22Rv1 (cell line): ENCODE results near the gene DRD2.

Experiments used
- CTCF ChIP-seq: fragments of 450-650 bp; IDR thresholded peaks from 2 replicates; pipeline ENCODE4 v1.5.1; 2017; ENCODE audit warnings: mild to moderate bottlenecking
- ZFX ChIP-seq: fragments of 450-650 bp; IDR thresholded peaks from 2 replicates; pipeline ENCODE4 v1.6.1; 2017; ENCODE audit warnings: antibody characterized with exemption, borderline replicate concordance

DNA sequence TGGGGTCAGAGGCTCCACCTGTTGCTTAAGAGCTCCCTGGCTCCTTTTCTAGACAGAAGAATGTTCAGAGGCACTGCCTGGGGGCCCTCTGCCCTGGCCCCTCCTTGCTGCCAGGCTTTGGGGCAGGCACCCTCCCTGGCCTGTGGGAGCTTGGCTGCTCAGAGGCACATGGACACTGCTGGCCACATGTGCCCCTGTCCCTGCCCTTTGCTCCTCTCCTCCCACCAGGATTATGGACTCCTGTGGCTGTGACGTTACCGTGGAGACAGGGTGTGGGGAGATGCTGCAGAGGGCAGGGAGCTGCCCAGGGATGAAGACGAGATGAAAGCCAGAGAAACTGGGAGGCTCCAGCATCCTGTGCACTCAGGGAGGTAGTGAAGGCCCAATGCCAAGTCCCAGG lies 14.7 kb downstream of the DRD2 start:
- no peak for TF ChIP-seq CTCF
- TF ChIP-seq ZFX = no peak
